Mammary epithelial cell (primary cell): ENCODE data around the gene CCDC120.

Experiments
- EZH2 ChIP-seq: IDR thresholded peaks from 2 replicates; pipeline ENCODE4 v1.6.1; 2012; ENCODE audit warnings: low read length, inconsistent platforms, borderline replicate concordance
- TF ChIP-seq, protein P1 (sequence below), 2 donors: IDR thresholded peaks in 1 of 2; conservative IDR thresholded peaks in 1 of 2; 2 replicates each; pipeline ENCODE4 v1.5.1; 2011 to 2012; ENCODE audit warnings: inconsistent platforms in 2 of 2, low read length in 2 of 2, mild to moderate bottlenecking in 2 of 2, control low read depth in 1 of 2, low read depth in 1 of 2; ENCODE audit not compliant: insufficient read depth in 1 of 2; ENCODE audit errors: extremely low read depth in 1 of 2

DNA sequence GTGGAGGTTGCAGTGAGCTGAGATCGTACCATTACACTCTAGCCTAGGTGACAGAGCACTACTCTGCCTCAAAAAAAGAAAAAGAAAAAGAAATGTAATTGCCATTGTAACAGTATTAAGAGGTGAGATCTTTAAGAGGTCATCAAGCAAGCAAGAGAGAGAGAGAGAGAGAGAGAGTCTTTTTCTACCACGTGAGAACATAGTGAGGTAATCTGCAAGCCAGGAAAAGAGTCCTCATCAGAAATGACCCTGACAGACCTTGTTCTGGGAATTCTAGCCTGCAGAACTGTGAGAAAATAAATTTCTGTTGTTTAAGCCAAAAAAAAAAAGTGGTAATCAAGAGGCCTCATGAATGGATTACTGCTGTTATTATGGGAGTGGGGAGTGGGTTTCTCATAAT is 49.8 kb downstream of the CCDC120 start:
- TF ChIP-seq, protein P1, sequence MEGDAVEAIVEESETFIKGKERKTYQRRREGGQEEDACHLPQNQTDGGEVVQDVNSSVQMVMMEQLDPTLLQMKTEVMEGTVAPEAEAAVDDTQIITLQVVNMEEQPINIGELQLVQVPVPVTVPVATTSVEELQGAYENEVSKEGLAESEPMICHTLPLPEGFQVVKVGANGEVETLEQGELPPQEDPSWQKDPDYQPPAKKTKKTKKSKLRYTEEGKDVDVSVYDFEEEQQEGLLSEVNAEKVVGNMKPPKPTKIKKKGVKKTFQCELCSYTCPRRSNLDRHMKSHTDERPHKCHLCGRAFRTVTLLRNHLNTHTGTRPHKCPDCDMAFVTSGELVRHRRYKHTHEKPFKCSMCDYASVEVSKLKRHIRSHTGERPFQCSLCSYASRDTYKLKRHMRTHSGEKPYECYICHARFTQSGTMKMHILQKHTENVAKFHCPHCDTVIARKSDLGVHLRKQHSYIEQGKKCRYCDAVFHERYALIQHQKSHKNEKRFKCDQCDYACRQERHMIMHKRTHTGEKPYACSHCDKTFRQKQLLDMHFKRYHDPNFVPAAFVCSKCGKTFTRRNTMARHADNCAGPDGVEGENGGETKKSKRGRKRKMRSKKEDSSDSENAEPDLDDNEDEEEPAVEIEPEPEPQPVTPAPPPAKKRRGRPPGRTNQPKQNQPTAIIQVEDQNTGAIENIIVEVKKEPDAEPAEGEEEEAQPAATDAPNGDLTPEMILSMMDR (conservative IDR thresholded peaks at IDR 0.05 in 1 of 2, IDR thresholded peaks at IDR 0.05 in 1 of 2; ENCODE audit: extremely low read depth in 1 of 2, insufficient read depth in 1 of 2, low read depth in 1 of 2, low read length in 2 of 2) = no peak
- no peak for TF ChIP-seq EZH2
